ENCODE data around the gene PRPH. TPM values are rescaled to one million over a fixed set of nuclear protein-coding genes. Genes with fewer than 3 reads are reported as not detected.

PRPH gene
- total and polyA plus RNA-seq, 2 of the 13 experiments (the other 11 are each of a cell fraction or from before 2014, with no cell fraction given) = 0.12 TPM; not detected in 1

GRCh38 chr12:49322708-49323523 lies 28.0 kb downstream of the PRPH start, which contains the start of gene TROAP (continued):
- TF ChIP-seq ZNF687 (CRISPR knock-in tag; IDR thresholded peaks at IDR 0.05) (peak; percentile 83), PATZ1 (CRISPR knock-in tag; IDR thresholded peaks at IDR 0.05) (no peak; the same call in 1 of the 2 replicates), ZNF446 (CRISPR knock-in tag; IDR thresholded peaks at IDR 0.05) (no peak; the same call in 1 of the 2 replicates), ZNF792 (CRISPR knock-in tag; IDR thresholded peaks at IDR 0.05) (no peak; the same call in 1 of the 2 replicates), TFDP1 (CRISPR knock-in tag; IDR thresholded peaks at IDR 0.05; ENCODE audit: borderline replicate concordance) (peak; percentile 96), NR1H2 (CRISPR knock-in tag; IDR thresholded peaks at IDR 0.05; ENCODE audit: borderline replicate concordance, low read depth) (no peak), ZNF367 (CRISPR knock-in tag; IDR thresholded peaks at IDR 0.05; ENCODE audit: borderline replicate concordance) (no peak), PRDM15 (CRISPR knock-in tag; IDR thresholded peaks at IDR 0.05) (no peak), ZNF264 (CRISPR knock-in tag; IDR thresholded peaks at IDR 0.05) (no peak), ELF4 (CRISPR knock-in tag; IDR thresholded peaks at IDR 0.05; ENCODE audit: borderline replicate concordance) (no peak), ZNF644 (CRISPR knock-in tag; IDR thresholded peaks at IDR 0.05; ENCODE audit: low read depth) (0 out of 2 replicates have a peak, but pooled peaks have one; percentile 45), MAFK (conservative IDR thresholded peaks at IDR 0.05 in 1 of 2, IDR thresholded peaks at IDR 0.05 in 1 of 2; ENCODE audit: low read length in 2 of 2) (0 out of 4 replicates have a peak, but pooled peaks of 1 of the 2 experiments have one; percentile 1), MBD4 (IDR thresholded peaks at IDR 0.05; ENCODE audit: borderline replicate concordance, low read length) (no peak), ZNF235 (CRISPR knock-in tag; IDR thresholded peaks at IDR 0.05; ENCODE audit: borderline replicate concordance) (no peak), ZNF839 (CRISPR knock-in tag; IDR thresholded peaks at IDR 0.05; ENCODE audit: borderline replicate concordance) (no peak)

Data from HepG2 (cell line).